Stimulated activated naive CD4-positive, alpha-beta T cell (primary cell): ENCODE measurements around the gene ME3.
A peak's percentile ranks its signal among the peaks of the same experiment; 100 is the strongest.
"Not testable (repeated sequence)": the region's sequence is repeated elsewhere in the genome, so short reads cannot be mapped to it uniquely, and the experiment has no call there.

ENCODE experiments used
- DNase-seq, 6 experiments: peaks; one replicate each; lab custom pipeline; 2025; lab: John Stamatoyannopoulos, UW

The ME3 gene

GRCh38 chr11:86663761-86664160 lies 8.7 kb downstream of the ME3 start:
- no peak for DNase-seq

- DNase-seq: no peak
Measured at GRCh38 chr11:86663291-86663690, 9.1 kb downstream of the ME3 start.

GRCh38 chr11:86660736-86661135 lies 11.7 kb downstream of the ME3 start:
- no peak for DNase-seq

- no peak for DNase-seq
Measured at GRCh38 chr11:86660088-86660487, 12.3 kb downstream of the ME3 start.

- no peak for DNase-seq
Measured at GRCh38 chr11:86658534-86658933, 13.9 kb downstream of the ME3 start.

GRCh38 chr11:86645212-86645611 lies 27.2 kb downstream of the ME3 start:
- not testable (repeated sequence) for DNase-seq

- DNase-seq: no peak
Measured at GRCh38 chr11:86644291-86644690, 28.1 kb downstream of the ME3 start.

GRCh38 chr11:86641537-86642261 lies 30.7 kb downstream of the ME3 start:
- no peak for DNase-seq

- no peak for DNase-seq
Measured at GRCh38 chr11:86639137-86639536, 33.3 kb downstream of the ME3 start.

- DNase-seq: no peak
Measured at GRCh38 chr11:86638673-86639072, 33.7 kb downstream of the ME3 start.

- DNase-seq: peak in 1 of 6 experiments; percentile 6
Measured at GRCh38 chr11:86637988-86638387, 34.4 kb downstream of the ME3 start.

- no peak for DNase-seq
Measured at GRCh38 chr11:86636275-86636674, 36.1 kb downstream of the ME3 start.

GRCh38 chr11:86632499-86633269 lies 39.7 kb downstream of the ME3 start:
- DNase-seq: no peak

- no peak for DNase-seq
Measured at GRCh38 chr11:86630229-86630981, 42.0 kb downstream of the ME3 start.

- DNase-seq: no peak
Measured at GRCh38 chr11:86629045-86629706, 43.2 kb downstream of the ME3 start.

- DNase-seq: no peak
Measured at GRCh38 chr11:86627776-86628455, 44.5 kb downstream of the ME3 start.

GRCh38 chr11:86625981-86626380 lies 46.4 kb downstream of the ME3 start:
- DNase-seq: no peak

GRCh38 chr11:86625544-86625943 lies 46.9 kb downstream of the ME3 start:
- DNase-seq: no peak

GRCh38 chr11:86624366-86624765 lies 48.0 kb downstream of the ME3 start:
- DNase-seq: no peak

- no peak for DNase-seq
Measured at GRCh38 chr11:86623736-86624135, 48.7 kb downstream of the ME3 start.

GRCh38 chr11:86623041-86623621 lies 49.3 kb downstream of the ME3 start:
- DNase-seq: no peak
